Activated B cell treated with CpG ODN at 0.5 μM for 24 hours (primary cell): Measurements from ENCODE around the gene CC2D2A. TPM values are rescaled to one million over a fixed set of nuclear protein-coding genes. Genes with fewer than 3 reads are reported as not detected.

ENCODE experiments used
- ATAC-seq: fragments of 200-7000 bp; cut with Tn5 transposase; one replicate; pipeline ENCODE4 v1.10.0; 2021; ENCODE audit warnings: low read depth, mild to moderate bottlenecking, moderate library complexity
- CTCF ChIA-PET: fragments of 350-600 bp; sonication (Branson Sonifier 250); formaldehyde crosslinking; loops from one replicate; lab custom pipeline; 2021; ENCODE audit warnings: antibody characterized with exemption; lab: Charles Lee
- POLR2A ChIA-PET: fragments of 350-600 bp; sonication (Branson Sonifier 250); formaldehyde crosslinking; loops from one replicate; lab custom pipeline; 2021; ENCODE audit warnings: antibody characterized with exemption; lab: Charles Lee
- DNase-seq: peaks from one replicate; pipeline ENCODE4 v3.0.0; 2022
- H3K27ac Mint-ChIP-seq: one replicate; pipeline ENCODE4 v1.8.0; 2020; ENCODE audit warnings: mixed read lengths
- H3K27me3 Mint-ChIP-seq: one replicate; pipeline ENCODE4 v1.8.0; 2021; ENCODE audit warnings: mixed read lengths
- H3K36me3 Mint-ChIP-seq: one replicate; pipeline ENCODE4 v1.8.0; 2021; ENCODE audit warnings: low read depth, mixed read lengths
- H3K4me1 Mint-ChIP-seq: one replicate; pipeline ENCODE4 v1.8.0; 2021; ENCODE audit warnings: mixed read lengths
- H3K4me3 Mint-ChIP-seq: one replicate; pipeline ENCODE4 v1.8.0; 2020; ENCODE audit warnings: mild to moderate bottlenecking, mixed read lengths
- H3K9me3 Mint-ChIP-seq: one replicate; pipeline ENCODE4 v1.8.0; 2020; ENCODE audit warnings: mixed read lengths
- CTCF ChIP-seq: fragments of 200-600 bp; IDR thresholded peaks from one replicate; pipeline ENCODE4 v1.8.0; 2022; ENCODE audit warnings: antibody characterized with exemption, mild to moderate bottlenecking
- intact Hi-C: fragments of 100-400 bp; cut with micrococcal nuclease; formaldehyde crosslinking; loops from one replicate; pipeline ENCODE4 v1.15.1; 2024
- total RNA-seq: library from RNA; stranded (reverse); gene quantifications from 2 replicates; pipeline ENCODE4 v1.2.3, GENCODE V29; 2022

Gene CC2D2A
- total RNA-seq, result not detected in 2 replicates

GRCh38 chr4:15469402-15470127 is at the start of gene CC2D2A:
Gene CC2D2A (plus strand): TSS chr4:15469882. CDS start chr4:15475933, 6,051 bp downstream.
- POLR2A ChIA-PET, result interaction anchor here (0.6 kb wide), 1 partner anchor 233 kb away, joined by 5 read pairs; the partner anchor contains the start of gene BST1
- no peak for TF ChIP-seq CTCF
- DNase-seq (no peak), ATAC-seq (no peak)
- peak within 1 kb of the TSS; percentile 39 for H3K4me3 Mint-ChIP-seq
- CTCF ChIA-PET, result interaction anchor here (1.5 kb wide), 1 partner anchor 12 kb away, joined by 4 read pairs; no protein-coding TSS in a partner anchor
- no peaks in the 10 kb centered on the region for H3K36me3 Mint-ChIP-seq
- H3K9me3 Mint-ChIP-seq, result no peaks in the 10 kb centered on the region
- H3K27ac Mint-ChIP-seq, result no peak within 1 kb of the TSS
- peaks cover 8% of the 10 kb centered on the region for H3K27me3 Mint-ChIP-seq
- intact Hi-C loops, result no loop called here
- peaks cover 9% of the 10 kb centered on the region for H3K4me1 Mint-ChIP-seq

- Mint-ChIP-seq H3K9me3 (no peaks in the 10 kb centered on the region), H3K4me1 (peaks cover 27% of the 10 kb centered on the region), H3K27ac (no peak overlapping the region), H3K4me3 (no peak overlapping the region), H3K27me3 (no peaks in the 10 kb centered on the region), H3K36me3 (no peaks in the 10 kb centered on the region)
- DNase-seq, result no peak
- intact Hi-C loops, result no loop called here
- no peak for ATAC-seq
- POLR2A ChIA-PET, result no interaction called here
- CTCF ChIA-PET, result no interaction called here
- TF ChIP-seq CTCF, result no peak
Measured at GRCh38 chr4:15420642-15421041, 49.0 kb upstream of the CC2D2A start.

- no peak overlapping the region for H3K27ac Mint-ChIP-seq
- no peaks in the 10 kb centered on the region for H3K36me3 Mint-ChIP-seq
- ATAC-seq, result no peak
- POLR2A ChIA-PET, result no interaction called here
- no peak for TF ChIP-seq CTCF
- no peak overlapping the region for H3K4me3 Mint-ChIP-seq
- intact Hi-C loops, result no loop called here
- no peaks in the 10 kb centered on the region for H3K27me3 Mint-ChIP-seq
- H3K9me3 Mint-ChIP-seq, result no peaks in the 10 kb centered on the region
- no peak for DNase-seq
- H3K4me1 Mint-ChIP-seq, result peaks cover 2% of the 10 kb centered on the region
- CTCF ChIA-PET, result no interaction called here
Measured at GRCh38 chr4:15423285-15423711, 46.4 kb upstream of the CC2D2A start.

GRCh38 chr4:15425520-15425919 is 44.2 kb upstream of the CC2D2A start:
- Mint-ChIP-seq H3K4me1 (no peaks in the 10 kb centered on the region), H3K36me3 (no peaks in the 10 kb centered on the region), H3K4me3 (no peak overlapping the region), H3K27ac (no peak overlapping the region), H3K9me3 (no peaks in the 10 kb centered on the region), H3K27me3 (no peaks in the 10 kb centered on the region)
- ChIA-PET POLR2A (no interaction called here), CTCF (no interaction called here)
- ATAC-seq (no peak), DNase-seq (no peak)
- no peak for TF ChIP-seq CTCF
- intact Hi-C loops, result no loop called here

GRCh38 chr4:15427161-15427560 is 42.5 kb upstream of the CC2D2A start:
- H3K4me3 Mint-ChIP-seq, result no peak overlapping the region
- POLR2A ChIA-PET, result no interaction called here
- intact Hi-C loops, result no loop called here
- TF ChIP-seq CTCF, result no peak
- ATAC-seq (no peak), DNase-seq (no peak)
- no peak overlapping the region for H3K27ac Mint-ChIP-seq
- no peaks in the 10 kb centered on the region for H3K27me3 Mint-ChIP-seq
- H3K36me3 Mint-ChIP-seq, result no peaks in the 10 kb centered on the region
- CTCF ChIA-PET, result no interaction called here
- H3K4me1 Mint-ChIP-seq, result no peaks in the 10 kb centered on the region
- no peaks in the 10 kb centered on the region for H3K9me3 Mint-ChIP-seq
